ENCODE data around the gene HERC4.
"Not testable (repeated sequence)": the region's sequence is repeated elsewhere in the genome, so short reads cannot be mapped to it uniquely, and the experiment has no call there.

Gene HERC4

GRCh38 chr10:67883710-67884312 is 191.3 kb downstream of the HERC4 start:
- DNase-seq (ENCODE audit: insufficient read length, low spot score): no peak
- peak; percentile 15 for FAIRE-seq
- no peak for TF ChIP-seq POLR2A (IDR thresholded peaks at IDR 0.05; ENCODE audit: low read depth, low read length)

GRCh38 chr10:67878133-67878532 is 196.9 kb downstream of the HERC4 start:
- DNase-seq (ENCODE audit: insufficient read length, low spot score): no peak
- no peak for TF ChIP-seq POLR2A (IDR thresholded peaks at IDR 0.05; ENCODE audit: low read depth, low read length)
- FAIRE-seq: no peak

- not testable (repeated sequence) for DNase-seq (ENCODE audit: insufficient read length, low spot score); FAIRE-seq
These were observed 197.7 kb downstream of the HERC4 start for GRCh38 chr10:67877421-67877820.

GRCh38 chr10:67875340-67876238 is 199.5 kb downstream of the HERC4 start:
- FAIRE-seq (no peak), DNase-seq (ENCODE audit: insufficient read length, low spot score) (no peak)
- TF ChIP-seq POLR2A (IDR thresholded peaks at IDR 0.05; ENCODE audit: low read depth, low read length): no peak

Measured in H54 (cell line).